CD4-positive, alpha-beta memory T cell (primary cell): Measurements from ENCODE around the gene CD1B. TPM values are rescaled to one million over a fixed set of nuclear protein-coding genes. Genes with fewer than 3 reads are reported as not detected.

ENCODE experiments used
- CTCF ChIA-PET: fragments of 350-600 bp; sonication (Branson Sonifier 250); formaldehyde crosslinking; loops from one replicate; lab custom pipeline; 2021; ENCODE audit warnings: inconsistent platforms; ENCODE audit not compliant: partially characterized antibody; lab: Charles Lee
- POLR2A ChIA-PET: fragments of 350-600 bp; sonication (Branson Sonifier 250); formaldehyde crosslinking; loops from one replicate; lab custom pipeline; 2021; ENCODE audit not compliant: partially characterized antibody; lab: Charles Lee
- DNase-seq, 5 donors: peaks; one replicate each; pipeline versions ENCODE4 v3.0.0 to v3.0.0-alpha.2; 2020 to 2022; ENCODE audit warnings: mixed read lengths in 1 of 5
- H3K27ac ChIP-seq: one replicate; pipeline ENCODE4 v1.7.0; 2013; ENCODE audit warnings: low read depth, low read length
- H3K27me3 ChIP-seq: 2 replicates; pipeline ENCODE4 v1.7.0; 2013; ENCODE audit warnings: mild to moderate bottlenecking, low read length, moderate library complexity; ENCODE audit not compliant: insufficient read depth
- H3K36me3 ChIP-seq: 2 replicates; pipeline ENCODE4 v1.7.0; 2013; ENCODE audit warnings: mild to moderate bottlenecking, low read length, moderate library complexity; ENCODE audit not compliant: insufficient read depth
- H3K4me1 ChIP-seq: 2 replicates; pipeline ENCODE4 v1.7.0; 2013; ENCODE audit warnings: mild to moderate bottlenecking, low read length, moderate library complexity; ENCODE audit not compliant: insufficient read depth
- H3K4me3 ChIP-seq, 2 donors: one replicate each; pipeline ENCODE4 v1.7.0; 2013; ENCODE audit warnings: low read length in 2 of 2, mild to moderate bottlenecking in 1 of 2
- H3K9me3 ChIP-seq, 2 donors: one replicate each; pipeline ENCODE4 v1.7.0; 2013; ENCODE audit warnings: low read length in 2 of 2, control low read depth in 1 of 2; ENCODE audit not compliant: control insufficient read depth in 1 of 2
- H3K27ac Mint-ChIP-seq, 7 donors: one replicate each; pipeline ENCODE4 v1.8.0; 2020 to 2021; ENCODE audit warnings: mixed read lengths in 7 of 7, mild to moderate bottlenecking in 6 of 7, inconsistent platforms in 3 of 7, moderate library complexity in 3 of 7
- H3K27me3 Mint-ChIP-seq, 2 donors: one replicate each; pipeline ENCODE4 v1.8.0; 2020 to 2021; ENCODE audit warnings: mixed read lengths in 2 of 2
- H3K36me3 Mint-ChIP-seq, 2 donors: one replicate each; pipeline ENCODE4 v1.8.0; 2020 to 2021; ENCODE audit warnings: mixed read lengths in 2 of 2, inconsistent platforms in 1 of 2, mild to moderate bottlenecking in 1 of 2
- H3K4me1 Mint-ChIP-seq, 4 donors: one replicate each; pipeline ENCODE4 v1.8.0; 2020 to 2021; ENCODE audit warnings: mixed read lengths in 4 of 4, mild to moderate bottlenecking in 1 of 4
- H3K4me3 Mint-ChIP-seq, 8 donors: one replicate each; pipeline ENCODE4 v1.8.0; 2020 to 2021; ENCODE audit warnings: mixed read lengths in 8 of 8, mild to moderate bottlenecking in 7 of 8, moderate library complexity in 6 of 8, inconsistent platforms in 3 of 8
- H3K9me3 Mint-ChIP-seq, 8 donors: one replicate each; pipeline ENCODE4 v1.8.0; 2020 to 2021; ENCODE audit warnings: mixed read lengths in 8 of 8, mild to moderate bottlenecking in 5 of 8, inconsistent platforms in 3 of 8, moderate library complexity in 1 of 8
- intact Hi-C: fragments of 100-400 bp; cut with micrococcal nuclease; formaldehyde crosslinking; loops from one replicate; pipeline ENCODE4 v1.15.1; 2023
- polyA plus RNA-seq, 2 donors: library from polyadenylated mRNA; unstranded; fragments of 300-500 nt; fragmentation: Illumina TruSeq; gene quantifications; one replicate each; pipeline ENCODE4 v1.2.3, GENCODE V29; 2021
- total RNA-seq, 2 experiments: library from RNA; stranded (reverse); gene quantifications; one replicate each; pipeline ENCODE4 v1.2.3, GENCODE V29; 2021

Gene CD1B
- total and polyA plus RNA-seq, 4 experiments from 2014 or later, result not detected

- DNase-seq, result no peak
- Mint-ChIP-seq H3K4me1 (peaks cover 9 to 19% (median 14%) of the 10 kb centered on the region in 4 donors), H3K36me3 (no peaks in the 10 kb centered on the region), H3K27ac (no peak overlapping the region), H3K4me3 (no peak overlapping the region), H3K27me3 (peaks cover 15 to 16% of the 10 kb centered on the region in 2 donors), H3K9me3 (peaks cover 0 to 20% (median 5%) of the 10 kb centered on the region in 8 donors)
- no peaks in the 10 kb centered on the region for H3K36me3 ChIP-seq
- no peak overlapping the region for H3K27ac ChIP-seq
- POLR2A ChIA-PET, result no interaction called here
- CTCF ChIA-PET, result no interaction called here
- H3K4me3 ChIP-seq, result no peak overlapping the region
- peaks cover 12% of the 10 kb centered on the region for H3K4me1 ChIP-seq
- no peaks in the 10 kb centered on the region for H3K9me3 ChIP-seq
- no peaks in the 10 kb centered on the region for H3K27me3 ChIP-seq
- intact Hi-C loops, result no loop called here
These were observed 3.8 kb upstream of the CD1B start for GRCh38 chr1:158335213-158335532.

- H3K27me3 Mint-ChIP-seq, result peaks cover 15 to 16% of the 10 kb centered on the region in 2 donors
- Histone ChIP-seq H3K27me3 (no peaks in the 10 kb centered on the region), H3K4me3 (no peak overlapping the region), H3K9me3 (no peaks in the 10 kb centered on the region), H3K4me1 (peaks cover 12% of the 10 kb centered on the region), H3K36me3 (no peaks in the 10 kb centered on the region), H3K27ac (no peak overlapping the region)
- no peak overlapping the region for H3K4me3 Mint-ChIP-seq
- intact Hi-C loops, result no loop called here
- no peak overlapping the region for H3K27ac Mint-ChIP-seq
- POLR2A ChIA-PET, result no interaction called here
- H3K9me3 Mint-ChIP-seq, result peaks cover 0 to 16% (median 4%) of the 10 kb centered on the region in 8 donors
- CTCF ChIA-PET, result no interaction called here
- H3K4me1 Mint-ChIP-seq, result peaks cover 9 to 19% (median 14%) of the 10 kb centered on the region in 4 donors
- DNase-seq, result no peak
- H3K36me3 Mint-ChIP-seq, result no peaks in the 10 kb centered on the region
These were observed 3.3 kb upstream of the CD1B start for GRCh38 chr1:158334526-158335212.

- Mint-ChIP-seq H3K36me3 (no peaks in the 10 kb centered on the region), H3K27me3 (peaks cover 11 to 13% of the 10 kb centered on the region in 2 donors), H3K9me3 (peaks cover 0 to 9% (median 4%) of the 10 kb centered on the region in 8 donors), H3K4me3 (no peak overlapping the region), H3K4me1 (peaks cover 9 to 19% (median 14%) of the 10 kb centered on the region in 4 donors), H3K27ac (no peak overlapping the region)
- Histone ChIP-seq H3K4me1 (peaks cover 12% of the 10 kb centered on the region), H3K4me3 (no peak overlapping the region), H3K27me3 (no peaks in the 10 kb centered on the region), H3K9me3 (no peaks in the 10 kb centered on the region), H3K27ac (no peak overlapping the region), H3K36me3 (no peaks in the 10 kb centered on the region)
- ChIA-PET CTCF (no interaction called here), POLR2A (no interaction called here)
- intact Hi-C loops, result no loop called here
- no peak for DNase-seq
These were observed 2.2 kb upstream of the CD1B start for GRCh38 chr1:158333405-158334155.

- H3K27me3 Mint-ChIP-seq, result peaks cover 9 to 15% of the 10 kb centered on the region in 2 donors
- H3K4me3 ChIP-seq, result no peak overlapping the region
- intact Hi-C loops, result no loop called here
- no peaks in the 10 kb centered on the region for H3K9me3 Mint-ChIP-seq
- CTCF ChIA-PET, result interaction anchor here (3.1 kb wide), 1 partner anchor 126 kb away, joined by 33 read pairs; no protein-coding TSS in a partner anchor
- H3K9me3 ChIP-seq, result no peaks in the 10 kb centered on the region
- no peak overlapping the region for H3K4me3 Mint-ChIP-seq
- H3K36me3 ChIP-seq, result no peaks in the 10 kb centered on the region
- H3K36me3 Mint-ChIP-seq, result no peaks in the 10 kb centered on the region
- H3K27ac ChIP-seq, result no peak overlapping the region
- no peaks in the 10 kb centered on the region for H3K27me3 ChIP-seq
- peaks cover 9 to 16% (median 12%) of the 10 kb centered on the region in 4 donors for H3K4me1 Mint-ChIP-seq
- POLR2A ChIA-PET, result no interaction called here
- peaks cover 12% of the 10 kb centered on the region for H3K4me1 ChIP-seq
- H3K27ac Mint-ChIP-seq, result no peak overlapping the region
- DNase-seq, result no peak
These were observed 265 bp downstream of the CD1B start for GRCh38 chr1:158331106-158331425.

GRCh38 chr1:158330391-158331105 is 783 bp downstream of the CD1B start:
- no peaks in the 10 kb centered on the region for H3K9me3 ChIP-seq
- H3K36me3 Mint-ChIP-seq, result no peaks in the 10 kb centered on the region
- DNase-seq, result no peak
- no peaks in the 10 kb centered on the region for H3K36me3 ChIP-seq
- no peak overlapping the region for H3K27ac ChIP-seq
- H3K4me1 Mint-ChIP-seq, result peaks cover 7 to 16% (median 10%) of the 10 kb centered on the region in 4 donors
- intact Hi-C loops, result no loop called here
- no peaks in the 10 kb centered on the region for H3K27me3 ChIP-seq
- H3K4me3 ChIP-seq, result no peak overlapping the region
- H3K4me3 Mint-ChIP-seq, result no peak overlapping the region
- POLR2A ChIA-PET, result no interaction called here
- CTCF ChIA-PET, result interaction anchor here (1.3 to 3.1 kb wide), 3 partner anchors 9 to 742 kb away, joined by 3 to 33 read pairs (median 3); no protein-coding TSS in a partner anchor
- H3K9me3 Mint-ChIP-seq, result no peaks in the 10 kb centered on the region
- peaks cover 12% of the 10 kb centered on the region for H3K4me1 ChIP-seq
- H3K27ac Mint-ChIP-seq, result no peak overlapping the region
- H3K27me3 Mint-ChIP-seq, result peaks cover 9 to 15% of the 10 kb centered on the region in 2 donors

GRCh38 chr1:158329733-158330132 is 1.6 kb downstream of the CD1B start:
- Histone ChIP-seq H3K9me3 (no peaks in the 10 kb centered on the region), H3K27ac (no peak overlapping the region), H3K27me3 (no peaks in the 10 kb centered on the region), H3K4me1 (peaks cover 11% of the 10 kb centered on the region), H3K4me3 (no peak overlapping the region), H3K36me3 (no peaks in the 10 kb centered on the region)
- no peaks in the 10 kb centered on the region for H3K36me3 Mint-ChIP-seq
- peaks cover 9 to 15% of the 10 kb centered on the region in 2 donors for H3K27me3 Mint-ChIP-seq
- intact Hi-C loops, result loop anchor here (1.0 kb wide), 1 partner anchor 126 kb away; no protein-coding TSS in a partner anchor
- CTCF ChIA-PET, result interaction anchor here (1.3 to 3.1 kb wide), 3 partner anchors 8 to 742 kb away, joined by 3 to 33 read pairs (median 3); no protein-coding TSS in a partner anchor
- no peak overlapping the region for H3K27ac Mint-ChIP-seq
- H3K4me1 Mint-ChIP-seq, result peaks cover 7 to 15% (median 10%) of the 10 kb centered on the region in 4 donors
- no peaks in the 10 kb centered on the region for H3K9me3 Mint-ChIP-seq
- H3K4me3 Mint-ChIP-seq, result no peak overlapping the region
- POLR2A ChIA-PET, result interaction anchor here (1.0 kb wide), 1 partner anchor 9 kb away, joined by 3 read pairs; no protein-coding TSS in a partner anchor
- peak in 2 of 5 donors; percentile 5 to 7 for DNase-seq
